ENCODE data around the gene LMOD1. TPM values are rescaled to one million over a fixed set of nuclear protein-coding genes. Genes with fewer than 3 reads are reported as not detected.
A peak's percentile ranks its signal among the peaks of the same experiment; 100 is the strongest.
"Not testable (repeated sequence)": the region's sequence is repeated elsewhere in the genome, so short reads cannot be mapped to it uniquely, and the experiment has no call there.

Gene LMOD1
- total RNA-seq, 8 experiments from 2014 or later, result 0.16 to 1.8 (median 0.62) TPM

GRCh38 chr1:201876148-201876818 is 70.1 kb downstream of the LMOD1 start:
- H3K4me1 ChIP-seq (replicated peaks in 1 of 2), result no peaks in the 10 kb centered on the region
- in situ Hi-C loops (cut with MboI; ENCODE audit: low pct_unique_long_range_greater_than_20kb in 2 of 9, low sequenced_read_pairs in 9 of 9, unreplicated experiment in 9 of 9), result loop anchor here in 5 of 9 experiments (25.0 kb wide), 3 partner anchors 111 to 261 kb away; partner anchors contain the start of genes ARL8A (in 4 of the 5), GPR37L1 (in 1 of the 5) and RNPEP (in 1 of the 5)
- no peak overlapping the region for H3K4me3 ChIP-seq
- no peak overlapping the region for H3K27ac ChIP-seq
- peak; percentile 24 to 78 (median 60) for ATAC-seq (replicated peaks in 6 of 8)
- 17 to 92% (median 80%) methylated on average over 1 to 8 of the region's 8 CpGs; no CpG with 5 or more reads in 1 of the 10 experiments for WGBS, 10 experiments

- H3K4me3 ChIP-seq, result no peak overlapping the region
- 100% methylated on average over 1 of the region's 1 CpG; no CpG with 5 or more reads in 8 of the 10 experiments for WGBS, 10 experiments
- H3K27ac ChIP-seq, result no peak overlapping the region
- in situ Hi-C loops (cut with MboI; ENCODE audit: low pct_unique_long_range_greater_than_20kb in 2 of 9, low sequenced_read_pairs in 9 of 9, unreplicated experiment in 9 of 9), result loop anchor here in 5 of 9 experiments (25.0 kb wide), 3 partner anchors 113 to 263 kb away; partner anchors contain the start of genes ARL8A (in 4 of the 5), GPR37L1 (in 1 of the 5) and RNPEP (in 1 of the 5)
- no peak for ATAC-seq (replicated peaks in 6 of 8)
- H3K4me1 ChIP-seq (replicated peaks in 1 of 2), result no peaks in the 10 kb centered on the region
These were observed 71.7 kb downstream of the LMOD1 start for GRCh38 chr1:201874672-201875071.

DNA sequence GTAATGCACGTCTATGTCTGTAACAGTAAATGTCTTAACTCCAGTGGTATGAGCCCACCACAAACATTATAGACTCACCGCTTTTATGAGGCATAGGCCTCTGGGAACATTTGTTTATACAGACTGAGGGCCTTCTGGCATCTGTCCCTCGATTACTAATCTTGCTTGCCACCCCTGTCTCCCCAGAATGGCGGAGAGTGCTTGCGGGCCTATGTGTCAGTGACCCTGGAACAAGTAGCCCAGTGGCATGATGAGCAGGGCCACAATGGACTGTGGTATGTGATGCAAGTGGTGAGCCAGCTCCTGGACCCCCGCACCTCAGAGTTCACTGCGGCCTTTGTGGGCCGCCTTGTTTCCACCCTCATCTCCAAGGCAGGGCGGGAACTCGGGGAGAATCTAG is 76.0 kb downstream of the LMOD1 start:
- in situ Hi-C loops (cut with MboI; ENCODE audit: low pct_unique_long_range_greater_than_20kb in 2 of 9, low sequenced_read_pairs in 9 of 9, unreplicated experiment in 9 of 9), result no loop called here
- Histone ChIP-seq H3K4me1 (replicated peaks in 1 of 2) (no peaks in the 10 kb centered on the region), H3K4me3 (no peak overlapping the region), H3K27ac (no peak overlapping the region)
- WGBS, 10 experiments, result 83 to 100% (median 98%) methylated on average over 1 to 8 of the region's 10 CpGs; no CpG with 5 or more reads in 4 of the 10 experiments
- no peak for ATAC-seq (replicated peaks in 6 of 8)

GRCh38 chr1:201861448-201861847 is 84.9 kb downstream of the LMOD1 start:
- WGBS, 10 experiments, result 88 to 100% (median 95%) methylated on average over 2 to 7 of the region's 7 CpGs
- ATAC-seq (replicated peaks in 6 of 8), result no peak
- no peak overlapping the region for H3K27ac ChIP-seq
- no peak overlapping the region for H3K4me3 ChIP-seq
- no peaks in the 10 kb centered on the region for H3K4me1 ChIP-seq (replicated peaks in 1 of 2)
- in situ Hi-C loops (cut with MboI; ENCODE audit: low pct_unique_long_range_greater_than_20kb in 2 of 9, low sequenced_read_pairs in 9 of 9, unreplicated experiment in 9 of 9), result no loop called here

- no peak for ATAC-seq (replicated peaks in 6 of 8)
- Histone ChIP-seq H3K27ac (no peak overlapping the region), H3K4me3 (no peak overlapping the region), H3K4me1 (replicated peaks in 1 of 2) (no peaks in the 10 kb centered on the region)
- 90 to 100% (median 98%) methylated on average over 1 to 5 of the region's 5 CpGs; no CpG with 5 or more reads in 2 of the 10 experiments for WGBS, 10 experiments
- in situ Hi-C loops (cut with MboI; ENCODE audit: low pct_unique_long_range_greater_than_20kb in 2 of 9, low sequenced_read_pairs in 9 of 9, unreplicated experiment in 9 of 9), result no loop called here
These were observed 86.9 kb downstream of the LMOD1 start for GRCh38 chr1:201859424-201859823.

DNA sequence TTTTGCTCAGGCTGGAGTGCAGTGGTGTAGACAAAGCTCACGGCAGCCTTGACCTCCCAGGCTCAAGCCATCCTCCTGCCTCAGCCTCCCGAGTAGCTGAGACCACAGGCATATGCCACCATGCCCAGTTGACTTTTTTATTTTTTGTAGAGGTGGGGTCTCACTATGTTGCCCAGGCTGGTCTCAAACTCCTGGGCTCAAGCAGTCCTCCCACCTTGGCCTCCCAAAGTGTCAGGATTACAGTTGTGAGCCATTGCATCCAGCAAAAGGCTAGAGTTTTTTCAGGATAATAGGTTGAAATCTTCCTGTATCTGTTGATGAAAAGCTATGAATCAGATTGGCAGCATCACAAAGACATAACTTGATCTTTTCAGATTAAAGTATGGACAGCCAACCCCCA is 89.6 kb downstream of the LMOD1 start:
- in situ Hi-C loops (cut with MboI; ENCODE audit: low pct_unique_long_range_greater_than_20kb in 2 of 9, low sequenced_read_pairs in 9 of 9, unreplicated experiment in 9 of 9); ATAC-seq (replicated peaks in 6 of 8); H3K27ac ChIP-seq; H3K4me1 ChIP-seq (replicated peaks in 1 of 2); H3K4me3 ChIP-seq: not testable (repeated sequence)
- WGBS, 10 experiments, result 86 to 100% (median 93%) methylated on average over 1 to 2 of the region's 2 CpGs; no CpG with 5 or more reads in 4 of the 10 experiments

DNA sequence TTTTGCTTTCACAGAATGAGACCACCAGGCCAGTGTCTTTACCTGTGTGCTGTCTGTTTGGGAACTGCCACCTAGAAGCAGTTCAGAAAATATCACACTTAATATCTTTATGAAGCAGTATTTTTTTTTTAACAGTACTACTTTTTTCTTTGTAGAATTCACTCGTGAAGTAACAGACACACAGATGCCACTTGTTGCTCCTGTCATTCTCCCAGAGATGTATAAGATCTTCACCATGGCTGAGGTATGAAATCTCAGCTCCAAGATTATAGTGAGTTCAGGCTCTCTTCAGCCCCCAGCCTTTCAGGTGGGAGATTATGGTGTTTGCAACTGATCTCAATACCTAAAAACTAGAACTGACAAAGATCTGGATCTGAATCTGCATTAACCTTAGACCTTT is 94.4 kb downstream of the LMOD1 start:
- H3K4me3 ChIP-seq, result no peak overlapping the region
- H3K27ac ChIP-seq, result no peak overlapping the region
- H3K4me1 ChIP-seq (replicated peaks in 1 of 2), result peaks cover 0 to 10% of the 10 kb centered on the region in 2 donors
- ATAC-seq (replicated peaks in 6 of 8), result no peak
- WGBS, 10 experiments, result 86 to 100% (median 100%) methylated on average over 1 of the region's 1 CpG
- in situ Hi-C loops (cut with MboI; ENCODE audit: low pct_unique_long_range_greater_than_20kb in 2 of 9, low sequenced_read_pairs in 9 of 9, unreplicated experiment in 9 of 9), result no loop called here

GRCh38 chr1:201850053-201850397 is 96.3 kb downstream of the LMOD1 start:
- 0 to 89% (median 44%) methylated on average over 1 of the region's 1 CpG; no CpG with 5 or more reads in 4 of the 10 experiments for WGBS, 10 experiments
- Histone ChIP-seq H3K4me3 (no peak overlapping the region), H3K4me1 (replicated peaks in 1 of 2) (peaks cover 0 to 10% of the 10 kb centered on the region in 2 donors), H3K27ac (peak overlapping the region in 1 of 2 donors; percentile 14)
- peak in 4 of 8 experiments; percentile 22 to 82 (median 44) for ATAC-seq (replicated peaks in 6 of 8)
- in situ Hi-C loops (cut with MboI; ENCODE audit: low pct_unique_long_range_greater_than_20kb in 2 of 9, low sequenced_read_pairs in 9 of 9, unreplicated experiment in 9 of 9), result no loop called here

DNA sequence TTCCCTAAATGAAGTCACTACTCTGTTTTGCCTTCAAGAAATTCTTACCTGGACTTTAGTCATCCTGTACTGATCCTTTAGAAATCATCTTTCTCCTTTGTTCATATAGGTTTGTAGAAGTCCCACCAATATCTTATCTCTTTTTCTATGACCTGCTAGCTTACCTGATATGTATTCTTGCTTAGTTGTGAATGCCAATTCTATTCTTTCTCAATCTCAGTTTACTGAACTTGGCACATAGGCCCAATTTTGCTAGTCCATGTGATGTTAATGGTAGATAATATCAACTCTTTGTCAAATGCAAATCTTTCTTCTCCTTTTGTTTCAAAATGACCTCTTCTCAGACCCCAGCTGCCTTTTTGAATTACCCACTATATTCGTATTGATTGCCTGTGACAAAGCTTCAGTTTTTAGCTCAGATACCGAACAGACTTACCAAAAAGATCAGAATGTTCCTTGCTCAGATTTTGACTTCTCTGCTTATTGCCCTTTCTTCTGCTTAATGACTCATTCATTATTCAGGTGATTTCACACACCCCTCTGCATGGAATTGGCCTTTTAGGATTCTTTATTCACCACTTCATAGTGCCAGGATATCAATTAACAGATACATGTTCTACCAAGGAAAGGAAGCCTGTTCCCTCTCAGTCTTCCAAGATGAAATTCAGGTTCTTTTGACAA is 96.8 kb downstream of the LMOD1 start:
- Histone ChIP-seq H3K4me1 (replicated peaks in 1 of 2) (peaks cover 0 to 10% of the 10 kb centered on the region in 2 donors), H3K27ac (peak overlapping the region in 1 of 2 donors; percentile 14), H3K4me3 (no peak overlapping the region)
- in situ Hi-C loops (cut with MboI; ENCODE audit: low pct_unique_long_range_greater_than_20kb in 2 of 9, low sequenced_read_pairs in 9 of 9, unreplicated experiment in 9 of 9), result no loop called here
- 33 to 83% (median 72%) methylated on average over 1 to 2 of the region's 2 CpGs for WGBS, 10 experiments
- ATAC-seq (replicated peaks in 6 of 8), result no peak

DNA sequence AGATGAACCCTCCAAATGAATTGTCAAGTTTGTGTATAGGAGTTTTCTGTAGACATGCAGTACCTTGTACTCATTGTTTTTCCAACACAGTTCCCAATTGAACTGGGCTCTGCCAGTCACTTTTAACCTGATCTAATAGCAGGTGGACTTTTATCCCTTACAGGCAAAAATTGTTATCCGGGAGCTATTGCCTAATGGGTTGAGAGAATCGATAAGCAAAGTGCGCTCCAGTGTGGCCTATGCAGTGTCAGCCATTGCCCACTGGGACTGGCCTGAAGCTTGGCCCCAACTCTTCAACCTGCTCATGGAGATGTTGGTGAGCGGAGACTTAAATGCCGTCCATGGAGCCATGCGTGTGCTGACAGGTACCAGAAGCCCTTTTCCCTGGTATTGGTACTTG is 98.1 kb downstream of the LMOD1 start:
- 83 to 100% (median 95%) methylated on average over 1 to 6 of the region's 6 CpGs; no CpG with 5 or more reads in 3 of the 10 experiments for WGBS, 10 experiments
- no peak overlapping the region for H3K27ac ChIP-seq
- ATAC-seq (replicated peaks in 6 of 8), result peak in 1 of 8 experiments; percentile 7
- no peak overlapping the region for H3K4me3 ChIP-seq
- in situ Hi-C loops (cut with MboI; ENCODE audit: low pct_unique_long_range_greater_than_20kb in 2 of 9, low sequenced_read_pairs in 9 of 9, unreplicated experiment in 9 of 9), result no loop called here
- peaks cover 0 to 10% of the 10 kb centered on the region in 2 donors for H3K4me1 ChIP-seq (replicated peaks in 1 of 2)

DNA sequence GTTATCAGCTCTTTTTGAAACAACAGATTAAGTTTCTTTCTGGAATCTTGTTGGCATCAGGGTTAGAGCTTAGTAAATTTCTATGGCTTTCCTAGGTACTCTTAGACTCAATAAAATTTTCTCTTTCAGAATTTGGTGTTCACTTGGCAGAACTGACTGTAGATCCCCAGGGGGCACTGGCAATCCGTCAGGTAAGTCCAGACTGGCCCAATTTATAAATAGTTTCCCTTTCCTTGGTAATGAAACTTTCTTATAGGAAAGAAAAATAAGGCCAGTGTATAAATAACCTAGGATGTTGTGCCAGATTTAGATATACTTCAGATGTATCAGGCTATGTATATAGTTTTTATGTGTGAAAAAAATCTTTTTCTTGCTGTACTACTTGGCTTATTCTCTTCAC is 99.2 kb downstream of the LMOD1 start:
- in situ Hi-C loops (cut with MboI; ENCODE audit: low pct_unique_long_range_greater_than_20kb in 2 of 9, low sequenced_read_pairs in 9 of 9, unreplicated experiment in 9 of 9), result no loop called here
- peaks cover 0 to 10% of the 10 kb centered on the region in 2 donors for H3K4me1 ChIP-seq (replicated peaks in 1 of 2)
- no peak overlapping the region for H3K4me3 ChIP-seq
- WGBS, 10 experiments, result 20 to 100% (median 94%) methylated on average over 1 of the region's 1 CpG
- H3K27ac ChIP-seq, result no peak overlapping the region
- ATAC-seq (replicated peaks in 6 of 8), result no peak

All from motor neuron (in vitro differentiated cells).